Transverse colon (tissue), 3 donors: ENCODE data around the gene CRYGD.

Source experiments
- EP300 ChIP-seq: sonication (generic); formaldehyde crosslinking; IDR thresholded peaks from one replicate; pipeline ENCODE4 v1.6.1; 2017; ENCODE audit warnings: antibody characterized with exemption, low read depth
- POLR2A ChIP-seq: fragments of 450-650 bp; IDR thresholded peaks from one replicate; pipeline ENCODE4 v1.6.1; 2016; ENCODE audit warnings: antibody characterized with exemption, mild to moderate bottlenecking, moderate library complexity
- TF ChIP-seq, protein P1 (sequence below), 5 experiments: fragments of 200-600 bp in 3 of 5; fragments of 450-650 bp in 2 of 5; sonication (generic) in 3 of 5; IDR thresholded peaks; 1 replicate in 2 of 5; 2 replicates in 3 of 5; pipeline ENCODE4 v1.5.1; 2016 to 2017; ENCODE audit warnings: antibody characterized with exemption in 5 of 5, inconsistent platforms in 3 of 5, mild to moderate bottlenecking in 2 of 5, moderate library complexity in 1 of 5

DNA sequence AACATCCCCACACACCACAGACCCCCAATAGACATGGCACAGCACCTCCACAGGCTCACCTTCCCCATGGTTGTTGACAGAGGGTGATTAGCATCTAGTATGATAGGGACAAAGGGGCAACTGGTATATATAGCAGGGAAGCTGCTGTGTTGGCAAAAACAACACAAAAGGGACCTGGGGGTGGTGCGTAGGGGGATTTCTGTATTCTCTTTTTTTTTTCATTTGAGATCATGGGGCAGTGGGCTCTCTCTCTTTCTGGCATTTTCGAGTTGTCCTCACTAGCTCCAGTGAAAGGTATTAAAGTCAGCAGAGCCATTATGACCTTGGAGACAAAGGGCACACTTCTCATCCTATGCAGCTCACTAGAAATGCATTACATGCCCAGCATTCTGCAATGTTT lies 39.2 kb upstream of the CRYGD start, which contains the start of gene CRYGA:
- TF ChIP-seq POLR2A (no peak), EP300 (no peak)
- TF ChIP-seq, protein P1, sequence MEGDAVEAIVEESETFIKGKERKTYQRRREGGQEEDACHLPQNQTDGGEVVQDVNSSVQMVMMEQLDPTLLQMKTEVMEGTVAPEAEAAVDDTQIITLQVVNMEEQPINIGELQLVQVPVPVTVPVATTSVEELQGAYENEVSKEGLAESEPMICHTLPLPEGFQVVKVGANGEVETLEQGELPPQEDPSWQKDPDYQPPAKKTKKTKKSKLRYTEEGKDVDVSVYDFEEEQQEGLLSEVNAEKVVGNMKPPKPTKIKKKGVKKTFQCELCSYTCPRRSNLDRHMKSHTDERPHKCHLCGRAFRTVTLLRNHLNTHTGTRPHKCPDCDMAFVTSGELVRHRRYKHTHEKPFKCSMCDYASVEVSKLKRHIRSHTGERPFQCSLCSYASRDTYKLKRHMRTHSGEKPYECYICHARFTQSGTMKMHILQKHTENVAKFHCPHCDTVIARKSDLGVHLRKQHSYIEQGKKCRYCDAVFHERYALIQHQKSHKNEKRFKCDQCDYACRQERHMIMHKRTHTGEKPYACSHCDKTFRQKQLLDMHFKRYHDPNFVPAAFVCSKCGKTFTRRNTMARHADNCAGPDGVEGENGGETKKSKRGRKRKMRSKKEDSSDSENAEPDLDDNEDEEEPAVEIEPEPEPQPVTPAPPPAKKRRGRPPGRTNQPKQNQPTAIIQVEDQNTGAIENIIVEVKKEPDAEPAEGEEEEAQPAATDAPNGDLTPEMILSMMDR (IDR thresholded peaks at IDR 0.05) = no peak
